Body of pancreas (tissue), 4 donors: Measurements from ENCODE around the gene SNED1.

Experiments used
- POLR2A ChIP-seq, 3 donors: fragments of 450-650 bp; IDR thresholded peaks; one replicate each; pipeline ENCODE4 v1.6.1; 2016; ENCODE audit warnings: antibody characterized with exemption in 3 of 3, mild to moderate bottlenecking in 2 of 3
- TF ChIP-seq, protein P1 (sequence below), 7 experiments: fragments of 450-650 bp in 4 of 7; fragments of 200-600 bp in 3 of 7; sonication (generic) in 3 of 7; IDR thresholded peaks; one replicate each; pipeline ENCODE4 v1.5.1; 2016 to 2019; ENCODE audit warnings: antibody characterized with exemption in 7 of 7

DNA sequence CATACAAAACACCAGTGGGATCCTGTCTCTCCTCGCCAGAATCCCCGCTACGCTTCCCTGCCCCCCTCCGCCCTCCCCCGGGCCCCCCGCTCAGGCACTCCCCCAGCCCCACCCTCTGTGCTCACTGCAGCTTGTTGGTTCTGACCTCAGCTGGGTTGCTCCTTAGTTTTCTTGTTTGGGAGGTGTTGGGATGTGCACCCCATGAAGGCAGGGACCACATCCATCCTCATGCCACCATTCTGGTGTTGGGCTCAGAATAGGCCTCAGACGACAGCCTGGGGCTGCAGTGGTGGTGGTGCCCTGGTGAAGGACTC is 4.6 kb downstream of the SNED1 start:
- TF ChIP-seq, protein P1, sequence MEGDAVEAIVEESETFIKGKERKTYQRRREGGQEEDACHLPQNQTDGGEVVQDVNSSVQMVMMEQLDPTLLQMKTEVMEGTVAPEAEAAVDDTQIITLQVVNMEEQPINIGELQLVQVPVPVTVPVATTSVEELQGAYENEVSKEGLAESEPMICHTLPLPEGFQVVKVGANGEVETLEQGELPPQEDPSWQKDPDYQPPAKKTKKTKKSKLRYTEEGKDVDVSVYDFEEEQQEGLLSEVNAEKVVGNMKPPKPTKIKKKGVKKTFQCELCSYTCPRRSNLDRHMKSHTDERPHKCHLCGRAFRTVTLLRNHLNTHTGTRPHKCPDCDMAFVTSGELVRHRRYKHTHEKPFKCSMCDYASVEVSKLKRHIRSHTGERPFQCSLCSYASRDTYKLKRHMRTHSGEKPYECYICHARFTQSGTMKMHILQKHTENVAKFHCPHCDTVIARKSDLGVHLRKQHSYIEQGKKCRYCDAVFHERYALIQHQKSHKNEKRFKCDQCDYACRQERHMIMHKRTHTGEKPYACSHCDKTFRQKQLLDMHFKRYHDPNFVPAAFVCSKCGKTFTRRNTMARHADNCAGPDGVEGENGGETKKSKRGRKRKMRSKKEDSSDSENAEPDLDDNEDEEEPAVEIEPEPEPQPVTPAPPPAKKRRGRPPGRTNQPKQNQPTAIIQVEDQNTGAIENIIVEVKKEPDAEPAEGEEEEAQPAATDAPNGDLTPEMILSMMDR (IDR thresholded peaks at IDR 0.05), result no peak
- no peak for TF ChIP-seq POLR2A (IDR thresholded peaks at IDR 0.05)
